B cell (primary cell): ENCODE results near the gene ACSBG1. TPM values are rescaled to one million over a fixed set of nuclear protein-coding genes. Genes with fewer than 3 reads are reported as not detected.

ENCODE experiments used
- ATAC-seq: fragments of 200-7000 bp; cut with Tn5 transposase; one replicate; pipeline ENCODE4 v1.10.0; 2021; ENCODE audit warnings: low read depth, mild to moderate bottlenecking, moderate number of reproducible peaks, moderate library complexity
- CTCF ChIA-PET: fragments of 350-600 bp; sonication (Branson Sonifier 250); formaldehyde crosslinking; loops from one replicate; lab custom pipeline; 2021; ENCODE audit warnings: antibody characterized with exemption, inconsistent platforms; lab: Charles Lee
- POLR2A ChIA-PET: fragments of 350-600 bp; sonication (Branson Sonifier 250); formaldehyde crosslinking; loops from one replicate; lab custom pipeline; 2021; ENCODE audit warnings: antibody characterized with exemption; lab: Charles Lee
- DNase-seq: peaks from one replicate; pipeline ENCODE4 v3.0.0; 2013
- H2AFZ ChIP-seq: 2 replicates; pipeline ENCODE4 v1.6.1; 2012; ENCODE audit warnings: mild to moderate bottlenecking, low read depth, low read length; ENCODE audit not compliant: insufficient read depth, poor library complexity, severe bottlenecking
- H3K27ac ChIP-seq, 2 donors: 1 replicate in 1 of 2; 2 replicates in 1 of 2; pipeline ENCODE4 v1.5.1; 2012 to 2013; ENCODE audit warnings: low read length in 2 of 2, mild to moderate bottlenecking in 2 of 2, moderate library complexity in 1 of 2
- H3K27me3 ChIP-seq, 4 experiments: fragments of 200-600 bp in 1 of 4; sonication (generic) in 1 of 4; replicated peaks in 1 of 4; 1 replicate in 2 of 4; 2 replicates in 2 of 4; pipeline versions ENCODE4 v1.6.1 to v1.7.0; 2013 to 2016; ENCODE audit warnings: low read length in 3 of 4, mild to moderate bottlenecking in 2 of 4, mixed read lengths in 1 of 4, moderate library complexity in 1 of 4; ENCODE audit not compliant: insufficient read depth in 4 of 4, control insufficient read depth in 3 of 4; ENCODE audit errors: control extremely low read depth in 1 of 4
- H3K36me3 ChIP-seq, 2 experiments: replicated peaks in 1 of 2; 1 replicate in 1 of 2; 2 replicates in 1 of 2; pipeline versions ENCODE4 v1.6.1 to v1.7.1; 2013; ENCODE audit warnings: low read length in 1 of 2; ENCODE audit not compliant: insufficient read depth in 2 of 2, control insufficient read depth in 1 of 2; ENCODE audit errors: control extremely low read depth in 1 of 2, extremely low read depth in 1 of 2
- H3K4me1 ChIP-seq, 2 donors: fragments of 200-600 bp in 1 of 2; sonication (generic) in 1 of 2; 1 replicate in 1 of 2; 2 replicates in 1 of 2; pipeline versions ENCODE4 v1.5.1 to v1.6.1; 2013 to 2017; ENCODE audit warnings: low read length in 2 of 2; ENCODE audit not compliant: control insufficient read depth in 2 of 2, insufficient read depth in 2 of 2
- H3K4me2 ChIP-seq: replicated peaks from 2 replicates; pipeline ENCODE3; 2012; ENCODE audit warnings: mild to moderate bottlenecking, low read depth, low read length; ENCODE audit not compliant: poor library complexity, severe bottlenecking
- H3K4me3 ChIP-seq, 5 experiments: fragments of 200-600 bp in 1 of 5; sonication (generic) in 1 of 5; 1 replicate in 3 of 5; 2 replicates in 2 of 5; pipeline versions ENCODE4 v1.5.1 to v1.7.0; 2011 to 2016; ENCODE audit warnings: low read length in 4 of 5, mild to moderate bottlenecking in 4 of 5, low read depth in 2 of 5, control low read depth in 1 of 5, moderate library complexity in 1 of 5; ENCODE audit not compliant: insufficient read depth in 1 of 5; ENCODE audit errors: control extremely low read depth in 1 of 5, extremely low read depth in 1 of 5
- H3K79me2 ChIP-seq: fragments of 200-600 bp; sonication (generic); one replicate; pipeline ENCODE4 v1.6.0; 2016; ENCODE audit warnings: low read length; ENCODE audit not compliant: control insufficient read depth, insufficient read depth
- H3K9ac ChIP-seq: fragments of 200-600 bp; sonication (generic); 2 replicates; pipeline ENCODE4 v1.6.1; 2017; ENCODE audit warnings: mild to moderate bottlenecking, low read length, moderate library complexity
- H3K9me3 ChIP-seq, 3 donors: one replicate each; pipeline versions ENCODE4 v1.6.1 to v1.7.1; 2013; ENCODE audit warnings: low read length in 2 of 3; ENCODE audit not compliant: control insufficient read depth in 2 of 3, insufficient read depth in 1 of 3; ENCODE audit errors: control extremely low read depth in 1 of 3
- H4K20me1 ChIP-seq: 2 replicates; pipeline ENCODE4 v1.6.0; 2012; ENCODE audit warnings: mild to moderate bottlenecking, low read length; ENCODE audit not compliant: insufficient read depth, control insufficient read depth, poor library complexity, severe bottlenecking
- H3K27ac Mint-ChIP-seq: one replicate; pipeline ENCODE4 v1.8.0; 2021; ENCODE audit warnings: mixed read lengths
- H3K27me3 Mint-ChIP-seq: one replicate; pipeline ENCODE4 v1.8.0; 2021; ENCODE audit warnings: mixed read lengths
- H3K4me1 Mint-ChIP-seq: one replicate; pipeline ENCODE4 v1.8.0; 2021; ENCODE audit warnings: mixed read lengths
- H3K4me3 Mint-ChIP-seq: one replicate; pipeline ENCODE4 v1.8.0; 2021; ENCODE audit warnings: mixed read lengths
- H3K9me3 Mint-ChIP-seq: one replicate; pipeline ENCODE4 v1.8.0; 2022; ENCODE audit warnings: mixed read lengths; ENCODE audit not compliant: insufficient read depth
- EZH2 ChIP-seq: IDR thresholded peaks from 2 replicates; pipeline ENCODE4 v1.6.1; 2012; ENCODE audit warnings: borderline replicate concordance, low read depth, mild to moderate bottlenecking, moderate library complexity, low read length; ENCODE audit not compliant: insufficient read depth, poor library complexity, severe bottlenecking
- WGBS: methylation state at CpG from one replicate; pipeline ENCODE4 v1.1.5; 2013; ENCODE audit warnings: missing lambda C conversion rate; ENCODE audit not compliant: insufficient coverage; 5-methylcytosine and 5-hydroxymethylcytosine counted together
- intact Hi-C: fragments of 100-400 bp; cut with micrococcal nuclease; formaldehyde crosslinking; loops from one replicate; pipeline ENCODE4 v1.10.0; 2022
- polyA plus RNA-seq: library from polyadenylated mRNA; depleted of rRNA; stranded (reverse); fragments of >200 nt; gene quantifications from 2 replicates; pipeline ENCODE4 v1.2.3, GENCODE V29; 2012
- total RNA-seq, 2 donors: library from RNA; stranded (reverse); fragments of 120-200 nt in 1 of 2; gene quantifications; 1 replicate in 1 of 2; 2 replicates in 1 of 2; pipeline versions ENCODE4 v1.2.3 to v1.2.4, GENCODE V29; 2013 to 2022
- TF ChIP-seq, protein P1 (sequence below): fragments of 200-600 bp; IDR thresholded peaks from one replicate; pipeline ENCODE4 v1.8.0; 2022; ENCODE audit warnings: antibody characterized with exemption, mild to moderate bottlenecking

Gene ACSBG1
- total and polyA plus RNA-seq, 2 donors (not counting 1 experiment from before 2014, with no cell fraction given): 0.03 to 0.07 TPM

DNA sequence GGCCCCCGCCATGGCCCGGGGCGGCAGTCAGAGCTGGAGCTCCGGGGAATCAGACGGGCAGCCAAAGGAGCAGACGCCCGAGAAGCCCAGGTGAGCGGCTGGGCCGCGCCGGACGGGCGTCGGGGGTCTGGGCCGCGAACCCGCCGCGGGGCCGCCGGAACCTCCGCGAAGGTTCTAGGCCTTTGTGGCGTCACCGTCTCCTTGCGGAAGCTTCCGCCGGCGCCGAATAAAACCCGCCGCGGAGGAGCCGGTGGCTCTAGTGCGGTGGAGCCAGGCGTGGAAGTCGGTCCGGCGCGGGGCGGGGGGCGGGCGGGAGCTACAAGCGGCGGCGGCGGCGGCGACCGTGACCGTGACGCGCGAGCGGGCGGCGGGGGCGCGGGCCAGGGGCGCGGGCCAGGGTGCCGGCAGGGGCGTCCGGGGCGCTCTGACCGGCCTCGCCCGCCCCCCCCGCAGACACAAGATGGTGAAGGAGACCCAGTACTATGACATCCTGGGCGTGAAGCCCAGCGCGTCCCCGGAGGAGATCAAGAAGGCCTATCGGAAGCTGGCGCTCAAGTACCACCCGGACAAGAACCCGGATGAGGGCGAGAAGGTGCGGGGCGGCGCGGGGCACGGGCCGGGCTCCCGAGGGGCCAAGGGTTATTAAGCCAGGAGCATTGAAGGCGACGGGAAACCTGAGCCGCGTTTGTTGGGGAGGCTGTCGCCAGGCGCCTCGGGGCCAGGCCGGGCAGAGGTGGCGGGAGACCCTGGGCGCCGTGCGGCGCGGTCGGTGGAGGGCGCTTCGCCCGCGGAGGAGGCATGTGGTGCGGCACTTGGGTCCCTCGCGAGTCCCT is 30.2 kb upstream of the ACSBG1 start, which contains the start of gene DNAJA4:
Gene DNAJA4 (plus strand): TSS at position 259 of the 833 bp plus-strand sequence. CDS start 202 bp downstream, at position 461.
- H3K27me3 ChIP-seq: peaks cover 0 to 3% (median 0%) of the 10 kb centered on the region in 4 experiments
- H3K4me1 ChIP-seq: peaks cover 10% of the 10 kb centered on the region in 2 donors
- H3K9me3 ChIP-seq: no peaks in the 10 kb centered on the region
- CTCF ChIA-PET: interaction anchor here (1.4 kb wide), 1 partner anchor 69 kb away, joined by 5 read pairs; no protein-coding TSS in a partner anchor
- H4K20me1 ChIP-seq: no peaks in the 10 kb centered on the region
- no peaks in the 10 kb centered on the region for H3K36me3 ChIP-seq
- H3K4me3 ChIP-seq: peak within 1 kb of the TSS; percentile 23 to 80 (median 65)
- H3K79me2 ChIP-seq: no peaks in the 10 kb centered on the region
- 9% methylated on average over 107 of the region's 107 CpGs for WGBS
- intact Hi-C loops: loop anchor here (1.0 kb wide), 1 partner anchor 35 kb away; the partner anchor contains the start of gene SKIC8
- TF ChIP-seq EZH2: no peak
- TF ChIP-seq, protein P1, sequence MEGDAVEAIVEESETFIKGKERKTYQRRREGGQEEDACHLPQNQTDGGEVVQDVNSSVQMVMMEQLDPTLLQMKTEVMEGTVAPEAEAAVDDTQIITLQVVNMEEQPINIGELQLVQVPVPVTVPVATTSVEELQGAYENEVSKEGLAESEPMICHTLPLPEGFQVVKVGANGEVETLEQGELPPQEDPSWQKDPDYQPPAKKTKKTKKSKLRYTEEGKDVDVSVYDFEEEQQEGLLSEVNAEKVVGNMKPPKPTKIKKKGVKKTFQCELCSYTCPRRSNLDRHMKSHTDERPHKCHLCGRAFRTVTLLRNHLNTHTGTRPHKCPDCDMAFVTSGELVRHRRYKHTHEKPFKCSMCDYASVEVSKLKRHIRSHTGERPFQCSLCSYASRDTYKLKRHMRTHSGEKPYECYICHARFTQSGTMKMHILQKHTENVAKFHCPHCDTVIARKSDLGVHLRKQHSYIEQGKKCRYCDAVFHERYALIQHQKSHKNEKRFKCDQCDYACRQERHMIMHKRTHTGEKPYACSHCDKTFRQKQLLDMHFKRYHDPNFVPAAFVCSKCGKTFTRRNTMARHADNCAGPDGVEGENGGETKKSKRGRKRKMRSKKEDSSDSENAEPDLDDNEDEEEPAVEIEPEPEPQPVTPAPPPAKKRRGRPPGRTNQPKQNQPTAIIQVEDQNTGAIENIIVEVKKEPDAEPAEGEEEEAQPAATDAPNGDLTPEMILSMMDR: no peak
- H2AFZ ChIP-seq: peak within 1 kb of the TSS; percentile 80
- Mint-ChIP-seq H3K9me3 (no peaks in the 10 kb centered on the region), H3K4me1 (peaks cover 13% of the 10 kb centered on the region), H3K4me3 (peak within 1 kb of the TSS; percentile 88), H3K27me3 (no peaks in the 10 kb centered on the region), H3K27ac (peak within 1 kb of the TSS; percentile 89)
- H3K4me2 ChIP-seq: peak within 1 kb of the TSS; percentile 82
- ATAC-seq: peak; percentile 59
- peak within 1 kb of the TSS; percentile 18 to 73 for H3K27ac ChIP-seq
- POLR2A ChIA-PET: interaction anchor here (0.5 to 1.3 kb wide), 2 partner anchors 35 to 1729 kb away, joined by 4 to 7 read pairs; partner anchors contain the start of gene SKIC8
- H3K9ac ChIP-seq: peak within 1 kb of the TSS; percentile 78
- DNase-seq: peak; percentile 74
